ENCODE measurements around the gene CMTM7.

The CMTM7 gene

GRCh38 chr3:32413845-32414521 is 22.3 kb downstream of the CMTM7 start:
- no peak for DNase-seq (ENCODE audit: low read depth in 2 of 2)

DNA sequence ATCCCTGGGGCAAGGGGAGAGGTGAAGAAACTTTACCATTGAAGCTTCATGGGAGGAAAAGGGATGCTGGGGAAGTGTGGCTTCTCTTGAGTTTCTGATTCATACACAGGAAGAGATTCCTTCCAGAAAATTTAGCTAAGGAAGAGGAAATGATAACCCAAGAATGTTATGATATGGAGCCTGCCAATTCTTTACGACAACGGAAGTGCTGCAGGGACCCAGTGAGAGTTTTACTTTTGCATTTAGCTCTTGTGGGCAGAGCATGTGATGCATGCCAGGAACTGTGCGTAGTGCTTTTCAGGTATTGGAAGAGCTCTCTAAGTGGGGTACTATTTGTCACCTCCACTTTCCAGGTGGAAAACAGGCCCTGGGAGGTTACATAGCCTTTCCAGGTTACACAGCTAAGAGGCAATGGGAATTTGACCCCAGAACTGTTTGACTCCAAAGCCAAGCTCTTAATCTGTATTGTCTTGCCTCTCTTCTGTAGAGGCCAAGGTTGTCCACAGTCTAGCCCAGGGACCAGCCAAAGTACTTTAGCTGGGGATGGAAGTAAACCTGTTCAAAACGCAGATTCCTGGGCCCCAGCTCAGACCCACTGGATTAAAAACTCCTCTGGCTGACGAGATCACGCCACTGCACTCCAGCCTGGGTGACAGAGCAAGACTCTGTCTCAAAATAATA is 23.0 kb downstream of the CMTM7 start:
- no peak for DNase-seq (ENCODE audit: low read depth in 2 of 2)

GRCh38 chr3:32419742-32420125 is 28.1 kb downstream of the CMTM7 start:
- no peak for DNase-seq (ENCODE audit: low read depth in 2 of 2)

DNA sequence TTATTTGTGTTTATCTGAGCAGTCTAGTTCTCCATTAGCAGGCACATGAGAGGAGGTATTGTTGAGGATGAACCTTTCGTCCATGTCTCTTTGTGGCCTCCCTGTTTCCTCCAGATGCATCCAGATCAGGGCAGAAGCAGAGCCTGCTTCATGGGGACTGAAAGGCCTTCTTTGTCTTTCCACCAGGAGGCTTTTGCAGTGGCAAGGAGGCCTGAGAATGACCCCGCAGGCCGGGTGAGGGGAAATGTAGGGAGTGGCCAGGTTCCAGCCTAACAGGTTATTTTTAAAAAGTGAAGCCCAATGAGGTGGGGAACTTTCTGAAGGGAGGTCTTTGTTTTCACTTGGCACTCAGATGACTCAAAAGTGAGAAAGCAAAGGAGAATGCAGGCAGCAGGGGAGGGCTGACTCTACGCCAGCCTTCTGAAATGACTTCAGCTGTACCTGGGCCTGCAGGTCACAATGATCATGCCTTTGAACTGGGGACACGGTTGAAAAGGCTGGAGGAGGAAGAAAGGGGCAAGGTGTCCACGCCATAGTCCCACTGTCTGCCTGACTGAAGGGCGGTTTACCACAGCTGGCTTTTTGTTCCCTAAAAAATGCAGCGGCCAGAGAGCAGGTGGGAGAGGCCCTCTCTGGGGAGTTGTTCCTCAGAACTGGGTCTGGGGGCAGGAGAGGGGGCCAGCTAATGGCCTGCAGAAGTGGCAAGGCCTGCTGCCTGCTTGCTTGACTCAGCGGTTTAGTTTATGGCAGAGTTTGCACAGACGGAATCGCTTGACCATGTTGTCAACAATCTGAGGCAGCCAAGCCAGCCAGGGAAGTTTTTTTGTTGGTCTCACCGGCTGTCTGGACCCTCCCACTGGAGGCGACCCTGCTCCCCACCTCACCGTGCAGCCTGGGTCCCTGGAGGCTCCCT is 28.7 kb downstream of the CMTM7 start:
- DNase-seq (ENCODE audit: low read depth in 2 of 2) = no peak

DNA sequence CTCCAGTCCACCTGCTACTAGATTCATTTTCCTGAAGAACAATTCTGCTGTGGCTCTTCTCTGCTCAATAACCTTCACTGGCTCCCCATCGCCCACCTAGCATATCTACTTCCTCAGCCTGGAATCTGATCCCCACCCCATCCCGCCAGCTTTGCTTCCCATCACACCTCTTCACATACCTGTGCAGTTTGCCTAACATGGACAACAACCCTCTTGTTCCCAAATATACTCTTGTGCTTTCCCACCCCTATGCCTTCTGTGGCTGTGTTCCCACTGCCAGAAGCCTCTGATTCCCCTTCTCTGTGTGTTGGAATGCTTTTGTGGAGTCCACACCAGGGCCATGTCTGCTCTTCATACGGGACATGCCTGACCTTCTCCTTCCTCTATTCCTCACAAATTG is 29.5 kb downstream of the CMTM7 start:
- DNase-seq (ENCODE audit: low read depth in 2 of 2) = no peak

- DNase-seq (ENCODE audit: low read depth in 2 of 2) = peak in 1 of 2 experiments; percentile 37
These were observed 30.6 kb downstream of the CMTM7 start for GRCh38 chr3:32421991-32422859.

DNA sequence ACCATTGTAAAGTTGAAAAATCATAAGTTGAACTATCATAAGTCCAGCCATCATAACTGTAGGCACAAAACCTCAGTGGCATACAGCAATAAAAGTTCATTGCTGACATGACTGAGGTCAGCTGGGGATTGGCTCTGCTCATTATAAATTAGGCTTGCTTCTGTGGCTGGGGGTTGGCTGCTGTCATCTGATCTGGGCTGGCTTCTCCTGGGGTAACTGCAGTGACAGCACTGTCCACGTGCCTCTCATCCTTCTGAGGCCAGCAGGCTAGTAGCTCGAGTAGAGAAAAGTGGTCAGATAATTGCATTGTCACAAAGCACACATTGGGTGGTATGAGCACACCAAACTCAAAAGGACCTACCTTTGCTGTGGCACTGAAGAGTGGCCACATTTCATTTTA is 31.3 kb downstream of the CMTM7 start:
- DNase-seq (ENCODE audit: low read depth in 2 of 2) = no peak

GRCh38 chr3:32423534-32423933 is 31.9 kb downstream of the CMTM7 start:
- DNase-seq (ENCODE audit: low read depth in 2 of 2) = no peak

DNA sequence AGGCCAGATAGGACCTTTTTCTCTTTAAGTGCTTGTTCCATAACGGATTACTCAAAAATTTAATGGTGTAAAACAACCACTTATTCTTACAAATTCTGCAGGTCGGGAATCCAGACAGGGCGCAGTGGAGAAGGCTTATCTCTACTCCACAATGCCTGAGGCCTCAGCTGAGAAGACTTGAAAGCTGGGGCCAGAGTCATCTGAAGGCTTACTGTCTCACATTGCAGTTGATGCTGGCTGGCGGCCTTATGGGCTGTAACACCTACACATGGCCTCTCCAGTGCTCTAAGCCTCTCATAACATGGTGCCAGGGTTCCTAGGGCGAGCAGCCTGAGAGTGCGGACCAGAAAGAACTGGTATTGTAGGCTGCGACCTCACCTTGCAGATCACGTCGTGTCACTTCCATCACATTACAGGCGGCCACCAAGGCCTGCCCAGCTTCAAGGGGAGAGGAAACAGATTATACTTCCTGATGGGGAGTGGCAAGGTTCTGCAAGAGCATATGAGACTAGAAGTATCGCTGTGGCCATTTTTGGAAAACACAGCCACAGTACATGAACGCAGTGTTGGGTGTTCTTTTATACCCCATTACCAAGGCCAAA is 32.4 kb downstream of the CMTM7 start:
- no peak for DNase-seq (ENCODE audit: low read depth in 2 of 2)

DNA sequence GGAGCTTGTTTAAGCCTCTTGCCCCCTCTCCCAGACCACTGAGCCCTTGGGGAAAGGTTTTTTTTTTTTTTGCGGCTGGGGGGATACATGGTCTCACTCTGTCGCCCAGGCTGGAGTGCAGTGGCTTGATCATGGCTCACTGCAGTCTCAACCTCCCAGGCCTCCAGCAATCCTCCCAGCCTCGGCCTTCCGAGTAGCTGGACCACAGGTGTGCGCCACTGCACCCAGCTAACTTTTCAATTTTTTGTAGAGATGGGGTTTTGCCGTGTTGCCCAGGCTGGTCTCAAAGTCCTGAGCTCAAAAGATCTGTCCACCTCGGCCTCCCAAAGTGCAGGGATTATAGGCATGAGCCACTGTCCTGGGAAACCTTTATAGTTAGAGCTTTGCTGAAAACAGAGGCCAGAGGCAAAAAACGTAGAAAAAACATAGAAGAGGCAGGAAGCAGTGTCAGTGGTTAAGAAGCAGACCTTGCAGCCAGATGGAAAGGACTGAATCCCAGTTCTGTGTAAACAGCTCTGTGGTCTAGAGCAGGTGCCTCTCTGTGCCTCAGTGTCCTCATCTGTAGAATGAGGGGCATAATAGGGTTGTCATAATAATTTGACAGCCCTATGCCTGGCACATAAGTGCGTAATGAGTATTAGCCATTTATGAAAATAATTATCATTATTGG is 33.1 kb downstream of the CMTM7 start:
- DNase-seq (ENCODE audit: low read depth in 2 of 2) = no peak

GRCh38 chr3:32428092-32429068 is 36.7 kb downstream of the CMTM7 start:
- DNase-seq (ENCODE audit: low read depth in 2 of 2) = no peak

DNA sequence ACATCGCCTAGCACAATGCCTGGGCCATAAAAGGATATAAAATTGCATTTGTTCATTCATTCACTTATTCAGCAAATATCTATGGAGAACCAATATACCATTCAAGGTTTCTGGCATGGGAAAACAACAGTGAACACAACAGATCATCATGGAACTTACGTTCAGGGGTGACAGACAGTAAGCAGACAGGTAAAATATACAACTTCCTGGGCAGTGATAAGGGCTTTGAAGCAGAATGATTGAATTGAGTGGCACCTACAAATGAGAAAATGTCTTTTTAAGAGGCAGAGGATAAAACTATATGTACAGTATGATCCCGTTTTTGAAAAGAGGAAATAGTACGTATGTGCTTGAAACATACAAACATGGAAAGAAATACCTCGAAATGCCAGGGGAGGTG is 39.2 kb downstream of the CMTM7 start:
- DNase-seq (ENCODE audit: low read depth in 2 of 2) = no peak

DNA sequence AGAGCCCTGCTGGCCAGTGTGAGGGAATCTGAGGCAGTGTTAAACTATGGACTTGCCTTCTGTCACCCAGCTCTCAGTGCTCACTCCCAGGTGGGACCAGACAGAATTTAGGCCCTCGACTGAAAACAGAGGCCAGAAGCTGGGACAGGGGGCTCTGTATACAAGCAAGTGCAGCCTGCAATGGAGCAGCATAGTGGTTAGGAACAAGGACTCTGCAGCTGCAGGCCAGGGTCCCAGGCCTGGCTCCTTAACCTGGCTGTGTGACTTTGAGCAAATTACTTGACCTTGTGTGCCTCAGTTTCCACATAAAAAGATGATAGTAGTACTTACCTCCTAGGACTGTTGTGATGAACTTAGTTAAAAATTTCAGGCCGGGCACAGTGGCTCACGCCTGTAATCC is 39.8 kb downstream of the CMTM7 start:
- no peak for DNase-seq (ENCODE audit: low read depth in 2 of 2)

- no peak for DNase-seq (ENCODE audit: low read depth in 2 of 2)
These were observed 40.5 kb downstream of the CMTM7 start for GRCh38 chr3:32432045-32432710.

DNA sequence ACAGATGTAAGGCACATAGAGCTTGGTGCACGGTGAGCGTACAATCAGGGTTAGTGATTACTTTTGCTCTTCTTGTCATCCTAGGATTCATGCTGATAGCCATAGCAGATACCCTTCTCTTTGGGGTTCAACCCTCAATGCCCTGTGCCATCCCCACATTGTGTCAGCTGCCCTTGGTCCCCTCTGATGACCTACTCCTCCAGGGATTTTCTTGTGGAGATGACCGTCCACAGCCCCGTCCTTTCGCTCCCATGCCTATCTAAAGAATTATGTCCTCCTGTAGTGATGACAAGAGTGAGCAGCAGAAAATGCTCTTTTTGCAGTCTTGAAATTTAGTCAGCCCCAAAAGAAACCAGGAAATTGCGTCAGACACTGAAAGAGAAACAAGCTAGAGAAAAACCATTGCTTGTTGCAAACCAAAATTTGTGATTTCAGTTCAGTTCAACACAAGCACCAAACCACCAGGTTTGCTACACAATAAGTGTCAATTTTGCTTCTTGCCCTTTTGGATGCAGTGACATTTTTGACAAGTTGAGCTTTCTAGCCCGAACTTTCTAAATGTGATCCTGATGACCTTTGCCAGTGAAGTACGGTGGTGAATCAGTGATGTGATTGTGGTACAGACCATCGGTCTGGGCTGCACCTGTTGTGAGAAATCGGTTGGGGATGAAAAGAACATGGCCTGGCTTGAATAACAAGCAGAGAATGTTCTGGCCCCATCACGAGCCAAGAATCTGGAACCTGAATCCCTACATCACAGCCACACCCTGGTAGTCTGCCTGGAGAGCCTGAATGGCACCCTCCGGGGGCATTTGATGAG is 41.3 kb downstream of the CMTM7 start:
- no peak for DNase-seq (ENCODE audit: low read depth in 2 of 2)

GRCh38 chr3:32434206-32434605 is 42.6 kb downstream of the CMTM7 start:
- no peak for DNase-seq (ENCODE audit: low read depth in 2 of 2)

DNA sequence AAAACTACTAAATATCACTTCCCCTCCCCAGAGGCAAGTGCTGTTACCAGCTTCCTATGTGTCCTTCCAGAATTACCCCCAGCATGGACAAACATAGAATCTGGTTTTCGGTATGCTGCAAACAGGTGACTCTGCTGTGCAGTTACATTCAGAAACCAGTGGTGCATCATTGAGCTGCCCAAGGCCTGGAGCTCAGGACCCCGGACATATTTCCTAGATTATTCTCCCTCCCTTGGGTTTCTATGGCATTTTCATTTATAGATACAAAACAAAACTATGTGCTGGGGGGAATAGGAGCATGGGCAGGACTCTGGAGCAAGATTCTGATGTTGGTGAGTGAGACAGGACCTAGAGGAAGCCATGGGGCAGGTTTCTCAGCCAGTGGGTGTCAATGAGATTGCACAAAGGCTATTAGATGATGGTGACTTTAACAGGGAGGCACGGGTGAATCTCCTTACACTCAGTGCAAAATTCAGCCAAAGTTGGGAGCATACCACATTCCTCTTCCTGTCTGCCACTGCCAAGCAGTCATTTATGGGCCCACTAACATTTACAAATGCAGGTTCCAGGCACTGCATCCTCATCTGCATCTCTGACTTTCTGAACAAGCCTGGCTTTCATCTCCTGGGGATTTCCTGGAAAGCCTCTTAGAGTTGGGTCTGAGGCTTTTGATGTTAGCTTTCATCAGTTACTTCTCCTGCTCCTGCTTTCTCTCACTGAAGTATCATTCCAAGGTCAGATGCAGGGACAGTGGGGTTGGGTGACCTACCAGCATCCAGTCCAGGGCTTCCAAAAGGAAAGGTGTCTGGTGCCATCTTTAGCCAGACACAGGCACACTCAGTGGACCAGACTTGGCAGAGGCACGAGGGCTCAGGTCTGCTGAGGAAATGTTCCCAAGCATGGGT is 44.5 kb downstream of the CMTM7 start:
- no peak for DNase-seq (ENCODE audit: low read depth in 2 of 2)
